ENCODE results near the gene ZNF608.

Gene ZNF608

DNA sequence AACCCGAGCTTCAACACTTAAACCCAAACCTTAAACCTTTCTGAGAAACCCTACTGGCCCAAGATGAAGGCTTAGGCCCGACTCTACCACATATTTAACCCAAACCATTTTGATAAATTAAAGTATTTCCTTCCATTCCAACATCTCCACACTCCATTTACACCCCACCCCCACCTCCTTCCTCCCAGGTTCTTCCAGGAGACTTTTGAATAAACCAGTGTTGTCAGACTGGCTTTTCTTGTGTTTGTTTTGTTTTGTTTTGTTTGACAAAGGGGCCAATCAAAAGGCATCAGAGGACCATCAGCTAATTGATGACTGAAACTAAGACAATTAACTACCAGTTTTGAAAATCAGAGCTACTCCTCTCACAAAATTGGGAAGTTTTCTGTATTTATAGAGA, 4.6 kb upstream of the ZNF608 start:
- no peak for DNase-seq (ENCODE audit: low read depth)
- Histone ChIP-seq H3K27me3 (replicated peaks; ENCODE audit: control insufficient read depth, insufficient read depth, low read length) (no peaks in the 10 kb centered on the region), H3K36me3 (ENCODE audit: control insufficient read depth, insufficient read depth, low read length, severe bottlenecking) (no peaks in the 10 kb centered on the region), H3K4me3 (ENCODE audit: low read length) (no peak overlapping the region), H3K9me3 (ENCODE audit: control insufficient read depth, low read length) (no peaks in the 10 kb centered on the region), H3K9ac (ENCODE audit: low read length) (no peak overlapping the region), H3K4me1 (ENCODE audit: control insufficient read depth, insufficient read depth, low read length) (peaks cover 23% of the 10 kb centered on the region)

DNA sequence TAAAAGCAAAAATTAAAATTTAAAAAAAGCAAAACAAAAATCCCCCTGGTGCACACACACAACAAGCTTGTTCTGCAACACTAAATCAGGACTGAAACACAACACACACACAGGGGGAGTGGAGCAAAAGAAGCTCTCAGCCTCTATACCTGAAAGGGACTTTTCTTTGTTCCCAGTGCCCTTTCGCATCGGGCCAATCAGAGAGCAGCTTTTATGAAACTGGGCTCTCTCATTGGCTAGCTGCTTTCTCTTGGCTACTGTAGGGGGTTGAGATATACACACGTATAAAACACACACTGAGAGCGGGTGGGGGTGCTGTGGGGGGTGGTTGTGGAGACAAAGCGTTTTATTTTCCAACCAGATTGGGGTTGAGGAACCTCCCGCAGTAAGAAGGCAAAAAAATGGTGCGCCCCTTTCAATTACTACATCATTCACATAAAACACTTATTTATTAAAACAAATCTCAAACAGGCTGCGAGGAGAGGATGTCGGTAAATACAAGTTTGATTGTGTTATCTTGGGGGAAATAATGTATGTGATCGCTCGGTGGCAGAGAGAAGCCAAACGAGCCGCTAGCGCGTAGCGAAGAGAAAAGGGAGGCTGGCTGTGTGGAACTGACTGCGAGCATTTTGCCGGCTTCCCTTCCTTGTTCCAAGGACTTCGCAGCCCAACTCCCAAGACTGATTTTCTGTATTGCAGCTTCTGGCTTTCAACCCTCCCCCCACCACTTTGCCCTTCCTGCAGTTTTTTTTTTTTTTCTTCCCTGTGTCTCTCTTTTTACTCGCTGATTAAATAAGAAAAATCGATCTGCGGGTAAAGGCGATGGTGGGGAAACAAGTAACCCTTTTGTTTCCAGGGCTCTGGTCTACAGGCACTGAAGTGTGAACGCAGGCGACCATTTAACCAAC, 2.5 kb upstream of the ZNF608 start:
- peak; percentile 88 for DNase-seq (ENCODE audit: low read depth)

DNA sequence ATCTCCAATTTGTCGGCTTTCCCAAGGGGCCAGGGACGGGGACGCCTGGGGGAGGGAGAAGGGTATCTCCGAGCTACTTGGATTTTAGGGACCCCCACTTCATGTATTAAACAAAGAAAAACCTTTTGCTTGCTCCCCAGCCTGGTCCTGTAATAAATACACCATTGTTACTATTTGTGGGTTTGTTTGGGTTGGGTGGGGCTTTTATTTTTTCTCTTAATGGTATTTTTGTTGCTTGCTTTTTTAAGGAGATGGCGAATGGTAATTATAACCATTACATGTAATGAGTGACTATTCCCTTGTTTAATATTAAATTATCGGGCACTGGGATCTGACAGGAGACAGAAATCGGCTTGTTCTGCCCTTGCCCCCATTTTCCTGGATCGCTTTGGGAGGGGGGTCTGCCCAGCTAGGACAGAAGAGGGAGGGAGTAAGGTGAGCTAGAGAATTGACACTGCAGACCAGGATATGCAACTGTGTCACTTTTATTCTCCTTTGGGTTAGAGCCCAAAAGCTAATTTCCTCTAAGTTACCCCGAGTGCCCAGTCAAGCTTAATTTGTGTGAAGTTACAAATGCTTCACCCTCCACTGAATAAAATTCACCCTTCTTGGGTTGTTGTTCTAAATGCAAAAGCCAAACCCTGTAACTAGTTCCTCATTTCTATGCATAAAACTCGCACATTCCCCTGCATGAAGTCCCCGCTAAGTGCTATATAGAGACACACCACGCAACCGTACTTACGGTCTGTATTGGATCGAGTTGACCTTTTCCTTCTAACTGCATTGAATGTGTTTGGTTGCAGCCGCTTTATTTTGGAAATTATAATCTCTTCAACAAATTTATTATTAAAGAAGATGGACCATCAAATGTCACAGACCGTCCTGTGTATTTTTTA, 1.6 kb upstream of the ZNF608 start:
- DNase-seq (ENCODE audit: low read depth): peak; percentile 64
- Histone ChIP-seq H3K4me1 (ENCODE audit: control insufficient read depth, insufficient read depth, low read length) (peaks cover 34% of the 10 kb centered on the region), H3K27me3 (replicated peaks; ENCODE audit: control insufficient read depth, insufficient read depth, low read length) (no peaks in the 10 kb centered on the region)

More for the DNA sequence above, 2.5 kb upstream of the ZNF608 start:
- H3K4me3 ChIP-seq (ENCODE audit: low read length): peak overlapping the region; percentile 88
- H3K9ac ChIP-seq (ENCODE audit: low read length): peak overlapping the region; percentile 91
- H3K36me3 ChIP-seq (ENCODE audit: control insufficient read depth, insufficient read depth, low read length, severe bottlenecking): no peaks in the 10 kb centered on the region
- no peaks in the 10 kb centered on the region for H3K9me3 ChIP-seq (ENCODE audit: control insufficient read depth, low read length)
- H3K27me3 ChIP-seq (replicated peaks; ENCODE audit: control insufficient read depth, insufficient read depth, low read length): no peaks in the 10 kb centered on the region
- peaks cover 25% of the 10 kb centered on the region for H3K4me1 ChIP-seq (ENCODE audit: control insufficient read depth, insufficient read depth, low read length)

DNA sequence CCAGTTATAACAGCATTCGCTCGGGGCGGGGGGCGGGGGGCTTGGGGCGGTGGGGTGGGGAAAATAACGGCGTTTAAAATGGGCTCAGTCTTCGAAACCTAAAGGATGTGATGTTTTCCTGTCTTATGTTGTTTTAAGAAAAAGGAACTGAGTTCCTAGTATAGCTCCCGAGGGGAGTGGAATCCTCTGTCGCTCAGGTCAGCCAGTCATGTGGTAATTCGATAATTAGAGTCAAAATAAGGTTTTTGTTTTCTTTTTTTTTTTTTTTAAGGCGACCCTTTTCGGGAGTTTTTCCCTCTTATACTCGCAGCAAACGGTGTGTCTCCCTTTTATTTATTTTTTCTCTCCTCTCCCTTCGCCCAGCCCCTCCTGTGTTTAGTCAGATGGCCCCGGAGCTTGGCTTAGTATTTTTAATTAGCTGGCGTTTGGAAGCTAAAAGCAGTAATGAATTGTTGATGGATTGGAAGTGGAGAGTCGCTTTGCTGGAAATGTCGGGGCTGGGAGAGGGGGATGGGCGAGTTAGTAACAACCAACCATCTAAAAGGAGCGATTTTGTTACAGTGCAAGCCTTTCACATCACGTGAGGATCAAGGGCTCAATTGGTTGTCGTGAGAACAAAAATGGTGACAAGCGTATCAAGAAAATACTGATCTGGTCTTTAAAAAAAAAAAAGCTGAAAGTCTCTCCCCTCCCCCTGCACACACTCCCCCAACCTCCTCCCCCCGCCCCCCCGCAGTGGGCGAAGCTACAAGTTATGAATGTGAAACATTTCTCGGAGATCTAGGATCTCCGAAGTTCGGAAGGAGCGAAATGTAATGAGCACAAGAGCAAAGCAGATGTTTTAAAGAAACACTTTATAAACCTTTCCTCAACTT, 714 bp upstream of the ZNF608 start:
- no peaks in the 10 kb centered on the region for H3K27me3 ChIP-seq (replicated peaks; ENCODE audit: control insufficient read depth, insufficient read depth, low read length)
- H3K4me1 ChIP-seq (ENCODE audit: control insufficient read depth, insufficient read depth, low read length): peaks cover 43% of the 10 kb centered on the region
- peak; percentile 95 for DNase-seq (ENCODE audit: low read depth)
- H3K9me3 ChIP-seq (ENCODE audit: control insufficient read depth, low read length): no peaks in the 10 kb centered on the region
- H3K9ac ChIP-seq (ENCODE audit: low read length): peak overlapping the region; percentile 91
- no peaks in the 10 kb centered on the region for H3K36me3 ChIP-seq (ENCODE audit: control insufficient read depth, insufficient read depth, low read length, severe bottlenecking)
- H3K4me3 ChIP-seq (ENCODE audit: low read length): peak overlapping the region; percentile 88

More for the DNA sequence above, 1.6 kb upstream of the ZNF608 start:
- Histone ChIP-seq H3K9me3 (ENCODE audit: control insufficient read depth, low read length) (no peaks in the 10 kb centered on the region), H3K4me3 (ENCODE audit: low read length) (peak overlapping the region; percentile 88), H3K36me3 (ENCODE audit: control insufficient read depth, insufficient read depth, low read length, severe bottlenecking) (no peaks in the 10 kb centered on the region), H3K9ac (ENCODE audit: low read length) (peak overlapping the region; percentile 91)

DNA sequence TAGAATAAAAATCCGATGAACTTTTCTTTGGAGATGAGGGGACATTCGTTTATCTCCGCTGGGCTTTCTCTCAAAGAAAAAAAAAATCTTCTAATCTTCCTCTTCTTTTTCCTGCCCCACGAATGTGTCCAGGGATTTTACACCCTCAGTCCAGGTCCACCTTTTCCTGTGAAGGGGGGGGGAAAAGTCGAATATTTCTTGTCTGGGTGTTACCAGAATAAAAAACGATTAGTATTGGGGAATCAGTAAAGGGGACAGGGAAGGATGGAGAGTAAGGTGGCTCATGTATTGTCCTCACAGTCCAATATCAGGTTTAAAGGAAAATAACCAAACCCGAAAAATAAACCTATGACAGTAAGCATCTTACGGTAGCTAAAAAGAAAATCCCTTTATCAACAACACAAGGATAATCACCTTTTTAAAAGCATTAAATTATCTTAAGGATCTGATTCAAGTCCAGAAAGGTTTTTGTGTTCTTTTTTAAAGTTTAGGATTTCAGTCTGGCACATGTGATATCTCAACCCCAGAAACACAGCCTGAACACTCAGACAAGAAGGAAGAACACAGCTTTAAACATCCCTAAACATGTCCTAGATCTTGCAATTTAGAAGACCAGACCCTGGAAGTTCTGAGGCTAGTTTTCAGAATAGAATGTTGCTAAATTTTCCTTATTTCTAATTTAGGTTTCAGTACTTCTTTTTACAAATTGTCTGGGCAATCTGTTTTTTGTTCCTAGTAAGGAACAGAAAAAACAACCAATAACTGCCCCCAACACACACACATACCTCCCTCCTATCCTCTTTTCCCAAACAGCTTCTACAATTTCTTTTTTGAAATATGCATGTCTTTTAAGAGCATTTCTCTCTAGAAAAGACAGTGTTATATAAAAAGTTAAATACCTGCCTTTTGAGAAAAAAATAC, 1.2 kb downstream of the ZNF608 start:
- peaks cover 58% of the 10 kb centered on the region for H3K4me1 ChIP-seq (ENCODE audit: control insufficient read depth, insufficient read depth, low read length)
- peak overlapping the region; percentile 88 for H3K4me3 ChIP-seq (ENCODE audit: low read length)
- no peaks in the 10 kb centered on the region for H3K36me3 ChIP-seq (ENCODE audit: control insufficient read depth, insufficient read depth, low read length, severe bottlenecking)
- H3K27me3 ChIP-seq (replicated peaks; ENCODE audit: control insufficient read depth, insufficient read depth, low read length): no peaks in the 10 kb centered on the region
- peak overlapping the region; percentile 89 for H3K9ac ChIP-seq (ENCODE audit: low read length)
- no peaks in the 10 kb centered on the region for H3K9me3 ChIP-seq (ENCODE audit: control insufficient read depth, low read length)
- DNase-seq (ENCODE audit: low read depth): peak; percentile 23

DNA sequence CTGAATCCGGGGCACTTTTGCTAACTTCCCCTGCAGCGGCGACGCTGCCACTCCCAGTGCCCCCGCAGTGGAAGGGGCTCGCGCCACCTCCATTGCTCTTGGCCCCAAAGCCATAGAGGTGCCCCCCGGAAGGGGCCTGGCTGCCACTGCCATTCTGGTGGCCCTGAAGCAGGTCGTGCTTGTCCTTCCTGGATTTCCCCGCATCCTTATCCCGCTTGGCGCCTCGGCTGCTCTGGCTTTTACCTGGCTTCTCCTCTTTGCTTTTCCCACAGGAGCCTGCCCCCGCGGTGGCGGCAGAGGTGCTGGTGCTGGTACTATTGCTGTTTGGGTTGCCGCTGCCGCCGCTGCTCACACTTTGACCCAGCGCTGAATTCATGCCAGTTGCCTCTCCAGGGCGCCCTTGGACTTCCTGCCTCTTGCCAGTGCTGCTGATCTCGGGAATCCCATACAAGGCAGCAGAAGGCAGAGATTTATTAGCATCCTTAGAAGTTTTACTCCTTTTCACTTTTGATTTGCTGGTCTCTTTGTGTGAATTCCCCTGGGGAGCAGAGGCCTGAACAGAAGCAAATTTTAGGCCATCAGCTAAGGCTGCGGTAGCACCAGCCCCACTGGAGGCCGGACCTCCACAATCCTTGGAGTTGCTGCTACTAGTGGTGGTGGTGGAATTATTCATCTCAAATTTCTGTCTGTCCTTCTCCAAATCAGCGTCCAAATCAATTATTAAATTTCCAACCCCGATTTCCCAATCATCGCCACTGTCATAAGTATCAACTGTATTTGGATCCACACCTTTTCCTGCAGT, 2.1 kb downstream of the ZNF608 start:
- peak overlapping the region; percentile 88 for H3K4me3 ChIP-seq (ENCODE audit: low read length)

DNA sequence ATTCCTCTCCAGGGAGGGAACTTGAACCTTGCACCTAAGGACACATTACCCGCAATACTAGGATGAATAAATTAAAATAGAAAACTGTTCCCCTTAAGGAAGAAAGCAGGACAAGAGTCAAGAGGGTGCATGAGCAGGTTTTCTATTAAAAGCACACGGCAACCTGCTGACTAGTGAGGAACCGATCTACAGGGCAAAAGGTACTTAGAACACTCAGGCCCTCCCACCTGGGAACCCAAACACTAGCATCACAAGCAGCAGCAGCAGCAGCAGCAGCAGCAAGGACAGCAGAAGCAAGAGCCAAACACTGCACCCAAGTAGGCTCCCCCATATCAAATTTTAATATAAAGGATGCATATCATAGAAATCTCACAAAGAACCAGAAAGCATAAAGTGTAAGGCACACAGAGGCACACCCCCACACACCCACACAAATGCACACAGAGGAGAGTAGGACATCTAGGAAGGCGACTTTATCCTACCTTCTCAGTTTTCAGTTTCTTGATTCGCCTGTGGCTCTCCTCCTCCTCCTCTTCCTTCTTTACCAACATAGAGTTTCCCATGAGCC, 2.8 kb downstream of the ZNF608 start:
- Histone ChIP-seq H3K9me3 (ENCODE audit: control insufficient read depth, low read length) (no peaks in the 10 kb centered on the region), H3K36me3 (ENCODE audit: control insufficient read depth, insufficient read depth, low read length, severe bottlenecking) (no peaks in the 10 kb centered on the region), H3K4me3 (ENCODE audit: low read length) (peak overlapping the region; percentile 88), H3K4me1 (ENCODE audit: control insufficient read depth, insufficient read depth, low read length) (peaks cover 51% of the 10 kb centered on the region), H3K9ac (ENCODE audit: low read length) (peak overlapping the region; percentile 89), H3K27me3 (replicated peaks; ENCODE audit: control insufficient read depth, insufficient read depth, low read length) (no peaks in the 10 kb centered on the region)
- no peak for DNase-seq (ENCODE audit: low read depth)

More for the DNA sequence above, 2.1 kb downstream of the ZNF608 start:
- H3K9me3 ChIP-seq (ENCODE audit: control insufficient read depth, low read length): no peaks in the 10 kb centered on the region
- H3K36me3 ChIP-seq (ENCODE audit: control insufficient read depth, insufficient read depth, low read length, severe bottlenecking): no peaks in the 10 kb centered on the region
- peak overlapping the region; percentile 89 for H3K9ac ChIP-seq (ENCODE audit: low read length)
- peaks cover 54% of the 10 kb centered on the region for H3K4me1 ChIP-seq (ENCODE audit: control insufficient read depth, insufficient read depth, low read length)
- no peak for DNase-seq (ENCODE audit: low read depth)
- H3K27me3 ChIP-seq (replicated peaks; ENCODE audit: control insufficient read depth, insufficient read depth, low read length): no peaks in the 10 kb centered on the region

DNA sequence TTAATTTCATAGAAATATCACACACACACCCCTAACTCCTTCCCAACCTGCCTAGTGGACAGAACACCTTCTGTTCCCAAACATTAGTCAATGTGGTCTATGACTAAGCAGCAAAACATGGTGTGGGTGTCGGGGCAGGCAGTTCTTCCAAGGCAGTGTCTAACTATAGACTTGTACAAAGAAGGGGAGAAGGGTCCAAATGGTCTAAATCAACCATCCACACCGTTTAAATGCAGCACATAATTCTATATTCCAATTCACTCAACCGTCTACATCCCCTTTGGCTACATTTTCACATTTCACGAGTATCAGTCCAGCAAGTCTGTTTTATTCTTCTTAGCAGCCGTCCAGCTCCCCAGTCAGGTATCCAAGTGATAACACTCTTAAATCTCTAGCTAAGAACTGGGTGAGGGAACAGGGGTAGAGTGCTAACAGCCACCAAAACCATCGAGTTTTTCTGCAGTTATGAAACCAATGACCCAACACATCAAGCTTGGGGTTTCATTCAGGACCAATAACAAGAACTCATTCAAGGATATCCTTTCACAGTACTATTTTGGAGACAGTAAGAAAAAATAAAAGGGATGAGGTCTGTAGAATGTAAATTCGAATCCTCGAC, 3.3 kb downstream of the ZNF608 start:
- peak overlapping the region; percentile 89 for H3K9ac ChIP-seq (ENCODE audit: low read length)
- DNase-seq (ENCODE audit: low read depth): peak; percentile 74
- H3K4me3 ChIP-seq (ENCODE audit: low read length): peak overlapping the region; percentile 88
- no peaks in the 10 kb centered on the region for H3K27me3 ChIP-seq (replicated peaks; ENCODE audit: control insufficient read depth, insufficient read depth, low read length)
- no peaks in the 10 kb centered on the region for H3K36me3 ChIP-seq (ENCODE audit: control insufficient read depth, insufficient read depth, low read length, severe bottlenecking)
- H3K9me3 ChIP-seq (ENCODE audit: control insufficient read depth, low read length): no peaks in the 10 kb centered on the region
- H3K4me1 ChIP-seq (ENCODE audit: control insufficient read depth, insufficient read depth, low read length): peaks cover 51% of the 10 kb centered on the region

DNA sequence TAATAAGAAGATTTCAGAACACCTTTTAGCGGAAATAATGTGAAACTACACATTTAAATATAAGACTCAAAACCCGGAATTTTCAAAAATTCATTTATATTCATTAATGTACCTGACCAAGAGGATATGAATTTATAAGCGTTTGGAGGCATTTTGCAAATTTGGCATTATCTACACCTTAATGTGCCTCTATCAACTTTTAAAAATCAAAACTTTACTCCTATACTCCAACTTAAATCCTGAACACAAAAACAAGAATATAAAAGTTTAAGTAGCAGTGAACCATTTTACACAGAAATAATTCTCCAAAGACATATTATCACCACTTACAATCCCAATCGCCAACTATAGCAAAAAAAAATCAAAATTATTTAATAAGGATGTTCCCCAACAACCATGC, 3.9 kb downstream of the ZNF608 start:
- Histone ChIP-seq H3K27me3 (replicated peaks; ENCODE audit: control insufficient read depth, insufficient read depth, low read length) (no peaks in the 10 kb centered on the region), H3K4me1 (ENCODE audit: control insufficient read depth, insufficient read depth, low read length) (peaks cover 51% of the 10 kb centered on the region)

More for the DNA sequence above, 3.9 kb downstream of the ZNF608 start:
- Histone ChIP-seq H3K9ac (ENCODE audit: low read length) (no peak overlapping the region), H3K36me3 (ENCODE audit: control insufficient read depth, insufficient read depth, low read length, severe bottlenecking) (no peaks in the 10 kb centered on the region), H3K9me3 (ENCODE audit: control insufficient read depth, low read length) (no peaks in the 10 kb centered on the region), H3K4me3 (ENCODE audit: low read length) (peak overlapping the region; percentile 88)
- no peak for DNase-seq (ENCODE audit: low read depth)
